CD1c-positive myeloid dendritic cell (primary cell): Measurements from ENCODE around the gene TIPRL.
"Not testable (repeated sequence)": the region's sequence is repeated elsewhere in the genome, so short reads cannot be mapped to it uniquely, and the experiment has no call there.

Experiments used
- DNase-seq: peaks from one replicate; pipeline ENCODE4 v3.0.0-alpha.2; 2016; ENCODE audit errors: extremely low spot score

TIPRL gene

DNA sequence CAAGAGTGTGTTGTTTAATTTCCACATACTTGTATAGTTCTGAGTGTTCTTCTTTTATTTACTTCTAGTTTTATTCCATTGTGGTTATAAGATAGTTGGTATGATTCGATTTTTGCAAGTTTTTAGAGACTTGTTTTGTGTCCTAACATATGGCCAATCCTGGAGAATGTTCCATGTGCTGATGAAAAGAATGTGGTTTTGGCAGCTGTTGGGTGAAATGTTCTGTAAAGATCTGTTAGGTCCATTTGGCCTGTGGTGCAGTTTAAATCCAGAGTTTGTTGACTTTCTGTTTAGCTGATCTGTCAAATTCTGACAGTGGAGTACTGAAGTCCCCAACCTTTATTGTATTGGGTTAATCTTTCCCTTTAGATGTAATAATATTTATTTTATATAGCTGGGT, 19.5 kb upstream of the TIPRL start:
- no peak for DNase-seq

DNA sequence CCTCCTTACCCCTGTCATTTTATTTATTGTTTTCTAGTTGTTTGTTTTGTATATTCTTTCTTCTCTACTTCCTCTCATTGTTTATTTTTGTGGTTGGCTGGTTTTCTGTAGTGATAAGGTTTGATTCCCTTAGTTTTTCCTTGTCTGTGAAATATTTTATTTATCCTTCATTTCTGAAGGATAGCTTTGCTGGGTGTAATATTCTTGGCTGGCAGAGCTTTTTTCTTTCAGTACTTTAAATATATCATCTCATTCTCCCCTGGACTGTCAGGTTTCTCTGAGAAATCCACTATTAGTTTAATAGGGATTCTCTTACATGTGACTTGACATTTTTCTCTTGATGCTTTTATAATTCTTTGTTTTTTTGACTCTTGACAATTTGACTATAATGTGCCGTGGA, 18.8 kb upstream of the TIPRL start:
- no peak for DNase-seq

GRCh38 chr1:168161459-168161858, 17.3 kb upstream of the TIPRL start:
- no peak for DNase-seq

GRCh38 chr1:168163670-168164069, 15.1 kb upstream of the TIPRL start:
- peak; percentile 16 for DNase-seq

DNA sequence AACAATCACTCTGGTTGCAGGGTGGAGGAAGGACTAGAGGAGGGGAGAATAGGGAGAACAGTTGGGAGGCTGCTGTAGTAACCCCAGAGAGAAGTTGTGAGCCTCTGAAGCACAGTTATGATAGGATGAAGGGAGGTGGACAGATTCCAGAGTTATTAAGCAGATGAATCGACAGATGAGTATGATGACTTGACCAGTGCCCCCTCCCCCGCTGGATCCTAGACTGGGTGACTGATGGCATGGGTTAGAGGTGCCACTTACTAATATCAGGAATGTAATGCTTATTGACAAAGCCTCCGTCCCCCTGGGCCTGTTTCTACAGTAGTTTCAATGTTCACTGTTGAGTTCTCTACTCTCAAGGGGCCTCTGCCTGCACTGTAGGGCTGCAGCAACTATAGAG, 14.0 kb upstream of the TIPRL start:
- no peak for DNase-seq

GRCh38 chr1:168167806-168168205, 11.0 kb upstream of the TIPRL start:
- no peak for DNase-seq

DNA sequence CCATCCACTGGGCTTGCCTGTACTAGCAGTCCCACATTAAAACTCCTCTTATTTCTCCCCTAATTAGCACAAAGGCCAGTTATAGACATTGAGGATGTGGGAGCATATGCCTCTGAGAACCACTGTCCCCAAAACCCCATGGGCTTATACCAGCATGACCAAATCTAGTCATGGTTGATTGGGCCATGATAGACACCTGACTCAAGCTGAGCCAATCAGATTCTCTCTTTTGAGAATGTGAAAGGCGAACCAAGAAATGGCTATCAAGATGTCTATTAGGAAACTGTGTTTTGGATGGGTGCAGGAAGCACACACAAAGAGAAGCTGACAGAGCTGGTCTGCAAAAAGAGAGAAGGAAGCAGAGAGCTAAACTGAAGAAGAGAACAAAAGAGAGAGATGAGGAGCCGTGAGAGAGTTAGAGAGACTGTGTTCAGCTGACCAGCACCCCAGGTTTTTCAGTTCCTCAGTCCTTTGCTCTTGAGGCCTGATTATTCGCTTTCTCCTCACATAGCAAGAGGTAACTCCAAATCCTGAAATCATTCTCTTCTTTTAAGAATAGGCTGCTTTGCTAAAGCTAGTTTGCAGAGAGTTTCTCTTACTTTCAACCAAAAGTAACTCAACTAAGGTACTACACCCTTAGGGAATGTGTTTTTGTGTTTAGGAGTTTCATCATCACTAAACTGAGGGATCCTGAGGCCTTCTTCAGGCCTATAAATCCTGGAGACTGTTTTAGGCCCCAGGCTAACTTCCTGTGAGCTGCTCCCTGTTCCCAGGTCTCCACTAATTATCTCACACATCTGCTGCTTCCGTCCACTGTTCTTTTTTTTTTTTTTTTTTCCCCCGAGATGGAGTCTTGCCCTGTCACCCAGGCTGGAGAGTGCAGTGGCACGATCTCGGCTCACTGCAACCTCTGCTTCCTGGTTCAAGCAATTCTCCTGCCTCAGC, 7.9 kb upstream of the TIPRL start:
- DNase-seq: no peak

- no peak for DNase-seq
These were observed 6.4 kb upstream of the TIPRL start for GRCh38 chr1:168172250-168172915.

GRCh38 chr1:168178227-168178637, 530 bp upstream of the TIPRL start:
- DNase-seq: no peak

GRCh38 chr1:168179438-168180147, 831 bp downstream of the TIPRL start:
- DNase-seq: no peak

DNA sequence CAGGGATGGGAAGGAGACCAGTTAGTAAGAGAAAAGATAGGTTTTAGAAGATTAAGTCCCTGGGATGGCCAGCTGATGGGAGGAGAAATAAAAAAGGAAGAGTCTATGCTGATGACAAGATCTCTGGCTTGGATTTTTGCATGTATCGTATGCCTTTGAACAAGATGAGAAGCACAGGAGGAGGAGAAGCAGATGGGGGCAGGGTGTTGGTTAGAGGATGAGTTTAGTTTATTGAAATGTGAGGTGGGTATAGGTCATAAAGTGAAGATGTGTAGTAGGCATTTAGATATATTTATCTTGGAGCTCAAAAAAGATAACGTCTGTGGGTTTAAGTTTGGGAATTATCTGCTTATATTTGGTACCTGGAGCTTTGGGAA, 1.4 kb downstream of the TIPRL start:
- DNase-seq: no peak

- not testable (repeated sequence) for DNase-seq
These were observed 2.4 kb downstream of the TIPRL start for GRCh38 chr1:168181063-168181720.

DNA sequence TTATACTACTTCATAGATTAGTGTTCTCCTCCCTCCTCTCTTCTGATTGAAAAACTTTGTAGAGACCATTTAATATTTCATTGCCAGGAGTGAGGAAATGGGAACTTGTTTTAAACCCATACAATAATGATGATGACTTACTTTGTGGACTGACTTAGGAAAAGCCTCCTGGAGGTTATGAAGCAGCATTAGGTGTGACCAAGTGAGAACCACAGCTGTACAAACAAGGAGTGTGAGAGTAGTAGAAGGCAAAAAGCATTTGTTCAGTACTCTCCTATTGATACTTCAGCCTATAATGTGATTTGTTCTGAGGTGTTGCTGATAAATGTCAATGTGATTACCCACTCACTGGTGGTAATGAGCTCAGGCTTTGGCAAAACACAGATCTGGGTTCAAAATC, 8.4 kb downstream of the TIPRL start:
- DNase-seq: no peak

DNA sequence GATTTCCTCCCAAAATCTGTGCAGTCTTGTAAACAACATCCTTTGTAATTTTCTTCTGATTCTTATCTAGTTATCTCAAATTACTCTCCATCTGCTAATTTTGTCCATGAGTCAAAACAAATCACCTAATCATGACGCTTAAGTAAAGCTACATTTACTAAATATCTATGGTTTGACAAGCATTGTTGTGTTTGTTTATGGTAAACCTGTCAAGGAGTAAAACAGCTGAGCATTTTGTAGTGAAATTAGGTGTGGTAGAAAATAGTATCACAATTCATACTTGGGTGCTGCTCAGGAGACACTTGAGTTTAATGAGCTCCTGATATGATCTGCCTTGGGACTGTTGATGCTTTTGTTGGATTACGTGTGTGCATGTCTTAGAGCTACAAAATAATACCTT, 11.6 kb downstream of the TIPRL start:
- no peak for DNase-seq

- no peak for DNase-seq
These were observed 16.7 kb downstream of the TIPRL start for GRCh38 chr1:168195199-168196135.

DNA sequence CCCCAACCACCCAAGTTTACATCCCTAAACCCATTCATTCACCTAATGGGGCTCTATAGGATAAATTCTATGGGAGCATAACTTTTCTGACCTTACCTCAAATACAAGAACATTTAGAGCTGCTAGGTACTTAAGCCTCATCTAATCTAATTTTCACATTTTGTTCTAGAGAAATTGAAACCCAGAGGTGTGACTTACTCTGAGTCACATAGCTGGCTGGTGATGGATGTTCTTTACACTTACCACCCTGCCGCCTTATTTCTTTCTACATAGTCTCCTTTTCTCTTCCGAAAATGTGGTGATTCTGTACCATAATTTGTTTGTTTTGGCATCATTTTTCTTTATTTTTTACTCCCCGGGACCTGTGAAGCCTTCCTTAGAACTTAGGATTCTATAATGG, 20.3 kb downstream of the TIPRL start:
- DNase-seq: no peak

GRCh38 chr1:168202941-168203654, 24.3 kb downstream of the TIPRL start:
- no peak for DNase-seq

GRCh38 chr1:168206111-168206510, 27.3 kb downstream of the TIPRL start:
- no peak for DNase-seq

DNA sequence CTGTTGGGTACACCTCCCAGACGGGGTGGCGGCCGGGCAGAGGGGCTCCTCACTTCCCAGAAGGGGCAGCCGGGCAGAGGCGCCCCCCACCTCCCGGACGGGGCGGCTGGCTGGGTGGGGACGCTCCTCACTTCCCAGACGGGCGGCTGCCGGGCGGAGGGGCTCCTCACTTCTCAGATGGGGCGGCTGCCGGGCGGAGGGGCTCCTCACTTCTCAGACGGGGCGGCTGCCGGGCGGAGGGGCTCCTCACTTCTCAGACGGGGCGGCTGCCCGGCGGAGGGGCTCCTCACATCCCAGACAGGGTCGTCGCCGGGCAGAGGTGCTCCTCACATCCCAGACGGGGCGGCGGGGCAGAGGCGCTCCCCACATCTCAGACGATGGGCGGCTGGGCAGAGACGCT, 28.9 kb downstream of the TIPRL start:
- DNase-seq: not testable (repeated sequence)

DNA sequence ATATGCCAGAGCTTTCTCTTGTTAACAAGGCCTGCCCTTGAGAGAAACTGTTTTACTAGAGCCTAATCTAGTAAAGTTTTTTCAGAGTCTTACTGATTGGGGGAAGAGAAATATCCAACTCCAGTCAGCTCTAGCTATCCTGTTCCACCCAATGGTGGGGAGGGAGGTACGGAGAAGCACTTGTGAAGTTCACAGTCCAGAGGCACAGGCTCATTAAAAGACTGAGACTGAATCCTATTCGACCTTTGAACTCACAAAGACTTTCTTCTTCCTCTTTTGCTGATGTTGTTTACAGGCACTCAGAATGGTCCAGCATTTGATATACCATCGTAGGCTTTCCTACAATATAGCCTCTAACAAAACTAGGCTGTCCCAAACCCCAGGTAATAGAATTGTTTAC, 31.6 kb downstream of the TIPRL start:
- no peak for DNase-seq
